SK-N-SH (cell line): ENCODE results near the gene FKBP4.

Experiments used
- EZH2phosphoT487 ChIP-seq: fragments of 200-600 bp; sonication (generic); IDR thresholded peaks from 2 replicates; pipeline ENCODE4 v1.6.1; 2017; ENCODE audit warnings: low read depth, mixed run types, mild to moderate bottlenecking, antibody characterized with exemption, moderate library complexity, borderline replicate concordance
- FOXM1 ChIP-seq: IDR thresholded peaks from 2 replicates; pipeline ENCODE4 v1.4.0; 2012; ENCODE audit warnings: low read depth, mild to moderate bottlenecking
- JUND ChIP-seq: IDR thresholded peaks from 2 replicates; pipeline ENCODE4 v1.4.0; 2012
- RXRA ChIP-seq: IDR thresholded peaks from 2 replicates; pipeline ENCODE4 v1.4.0; 2012; ENCODE audit warnings: low read depth, mild to moderate bottlenecking, borderline replicate concordance
- TF ChIP-seq, protein P1 (sequence below): fragments of 200-600 bp; sonication (generic); IDR thresholded peaks from 2 replicates; pipeline ENCODE4 v1.6.1; 2017; ENCODE audit warnings: antibody characterized with exemption, mild to moderate bottlenecking, moderate library complexity

DNA sequence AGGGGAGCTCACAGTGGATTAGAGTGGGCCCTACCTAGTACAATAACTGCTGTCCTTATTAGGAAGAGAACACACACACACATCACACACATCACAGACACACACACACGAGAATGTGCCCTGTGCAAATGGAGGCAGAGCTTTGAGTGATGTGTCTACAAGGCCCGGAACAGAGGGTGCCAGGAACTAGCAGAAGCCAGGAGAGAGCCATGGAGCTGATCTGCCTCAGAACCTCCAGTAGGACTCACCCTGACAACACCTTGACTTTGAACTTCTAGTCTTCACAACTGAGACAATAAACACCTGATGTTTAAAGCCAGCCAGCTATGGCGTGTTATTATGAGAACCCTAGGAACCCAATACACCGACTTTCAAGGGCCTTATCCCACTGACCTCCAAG lies 29.7 kb upstream of the FKBP4 start:
- TF ChIP-seq FOXM1 (no peak), JUND (no peak), EZH2phosphoT487 (no peak), RXRA (no peak)
- TF ChIP-seq, protein P1, sequence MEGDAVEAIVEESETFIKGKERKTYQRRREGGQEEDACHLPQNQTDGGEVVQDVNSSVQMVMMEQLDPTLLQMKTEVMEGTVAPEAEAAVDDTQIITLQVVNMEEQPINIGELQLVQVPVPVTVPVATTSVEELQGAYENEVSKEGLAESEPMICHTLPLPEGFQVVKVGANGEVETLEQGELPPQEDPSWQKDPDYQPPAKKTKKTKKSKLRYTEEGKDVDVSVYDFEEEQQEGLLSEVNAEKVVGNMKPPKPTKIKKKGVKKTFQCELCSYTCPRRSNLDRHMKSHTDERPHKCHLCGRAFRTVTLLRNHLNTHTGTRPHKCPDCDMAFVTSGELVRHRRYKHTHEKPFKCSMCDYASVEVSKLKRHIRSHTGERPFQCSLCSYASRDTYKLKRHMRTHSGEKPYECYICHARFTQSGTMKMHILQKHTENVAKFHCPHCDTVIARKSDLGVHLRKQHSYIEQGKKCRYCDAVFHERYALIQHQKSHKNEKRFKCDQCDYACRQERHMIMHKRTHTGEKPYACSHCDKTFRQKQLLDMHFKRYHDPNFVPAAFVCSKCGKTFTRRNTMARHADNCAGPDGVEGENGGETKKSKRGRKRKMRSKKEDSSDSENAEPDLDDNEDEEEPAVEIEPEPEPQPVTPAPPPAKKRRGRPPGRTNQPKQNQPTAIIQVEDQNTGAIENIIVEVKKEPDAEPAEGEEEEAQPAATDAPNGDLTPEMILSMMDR, result no peak
